Neural progenitor cell (in vitro differentiated cells): ENCODE measurements around the gene FAAP100.

Experiments used
- CTCF ChIP-seq: fragments of 200-600 bp; sonication (generic); IDR thresholded peaks from 2 replicates; pipeline ENCODE4 v1.5.1; 2017; ENCODE audit warnings: antibody characterized with exemption, mild to moderate bottlenecking
- EZH2 ChIP-seq: fragments of 200-600 bp; sonication (generic); IDR thresholded peaks from 2 replicates; pipeline ENCODE4 v1.6.1; 2017; ENCODE audit warnings: antibody characterized with exemption, mild to moderate bottlenecking, moderate library complexity

DNA sequence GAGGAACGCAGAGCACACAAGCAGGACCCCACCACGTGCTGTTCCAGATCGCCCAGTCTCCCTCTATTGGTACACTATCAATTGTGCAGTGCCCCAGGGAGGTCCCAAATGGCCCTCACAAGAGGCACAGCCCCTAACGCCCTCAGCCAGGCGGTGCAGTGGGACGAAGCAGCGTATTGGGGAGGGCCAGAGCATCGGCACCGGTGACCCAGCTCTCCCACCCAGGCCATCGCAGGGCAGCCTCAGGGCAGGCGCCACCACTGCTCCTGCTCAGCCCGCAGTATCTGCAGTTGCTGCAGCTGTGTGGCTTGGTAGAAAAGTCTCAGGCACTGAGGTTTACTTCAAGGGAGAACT is 5.9 kb upstream of the FAAP100 start:
- TF ChIP-seq CTCF (no peak), EZH2 (no peak)
